Activated naive CD8-positive, alpha-beta T cell treated with anti-CD3 and anti-CD28 coated beads, Interleukin-2, amount 50 U/mL, for 16 hours (primary cell): Measurements from ENCODE around the gene ATOSB.

Experiments
- DNase-seq: peaks from one replicate; pipeline ENCODE4 v3.0.0-alpha.2; 2020; ENCODE audit warnings: low read depth, low spot score

ATOSB gene

GRCh38 chr9:35079426-35080341, 36.0 kb downstream of the ATOSB start, which contains the start of gene FANCG:
Gene FANCG, minus strand, starts transcription at chr9:35079942. Its CDS starts 418 bp downstream, at chr9:35079524.
- peak; percentile 65 for DNase-seq

- DNase-seq, result no peak
Measured at GRCh38 chr9:35079041-35079425, 36.6 kb downstream of the ATOSB start.

GRCh38 chr9:35078066-35078465, 37.6 kb downstream of the ATOSB start:
- no peak for DNase-seq

- no peak for DNase-seq
Measured at GRCh38 chr9:35076848-35077247, 38.8 kb downstream of the ATOSB start.

- no peak for DNase-seq
Measured at GRCh38 chr9:35075358-35075757, 40.3 kb downstream of the ATOSB start.

GRCh38 chr9:35074791-35075190, 40.9 kb downstream of the ATOSB start:
- DNase-seq, result no peak

GRCh38 chr9:35074141-35074540, 41.5 kb downstream of the ATOSB start:
- no peak for DNase-seq

- no peak for DNase-seq
Measured at GRCh38 chr9:35073279-35073612, 42.4 kb downstream of the ATOSB start.

- peak; percentile 93 for DNase-seq
Measured at GRCh38 chr9:35072461-35073278, 43.0 kb downstream of the ATOSB start, which contains the start of gene VCP. Gene VCP, minus strand, starts transcription at chr9:35072625. Its CDS starts 272 bp downstream, at chr9:35072353.

- DNase-seq, result peak; percentile 34
Measured at GRCh38 chr9:35071814-35072460, 43.7 kb downstream of the ATOSB start.

- DNase-seq, result no peak
Measured at GRCh38 chr9:35070823-35071813, 44.5 kb downstream of the ATOSB start.

- no peak for DNase-seq
Measured at GRCh38 chr9:35069020-35069419, 46.6 kb downstream of the ATOSB start.

GRCh38 chr9:35067056-35067455, 48.6 kb downstream of the ATOSB start:
- no peak for DNase-seq

GRCh38 chr9:35060548-35061207, 55.0 kb downstream of the ATOSB start:
- DNase-seq, result no peak

- no peak for DNase-seq
Measured at GRCh38 chr9:35059438-35059837, 56.2 kb downstream of the ATOSB start.

- no peak for DNase-seq
Measured at GRCh38 chr9:35057271-35057620, 58.4 kb downstream of the ATOSB start.

- DNase-seq, result no peak
Measured at GRCh38 chr9:35056571-35057270, 58.9 kb downstream of the ATOSB start.

GRCh38 chr9:35054871-35055644, 60.6 kb downstream of the ATOSB start:
- no peak for DNase-seq
